Hematopoietic multipotent progenitor cell treated with erythropoietin and hydrocortisone succinate and interleukin-3 and kit ligand, for 17 days (in vitro differentiated cells): Measurements from ENCODE around the gene CNP.
A peak's percentile ranks its signal among the peaks of the same experiment; 100 is the strongest.
"Not testable (repeated sequence)": the region's sequence is repeated elsewhere in the genome, so short reads cannot be mapped to it uniquely, and the experiment has no call there.

Experiments
- DNase-seq: peaks from one replicate; pipeline ENCODE4 v3.0.0-alpha.2; 2015; ENCODE audit warnings: low spot score

CNP gene

GRCh38 chr17:41966463-41967140, at the start of gene CNP:
Gene CNP (plus strand): TSS chr17:41966795. CDS start chr17:41966885, 90 bp downstream.
- DNase-seq, result peak; percentile 62

GRCh38 chr17:41917192-41917591, 49.4 kb upstream of the CNP start:
- DNase-seq, result no peak

- peak; percentile 77 for DNase-seq
These were observed 48.8 kb upstream of the CNP start for GRCh38 chr17:41917679-41918313.

GRCh38 chr17:41918314-41919164, 48.1 kb upstream of the CNP start, which contains the start of gene ACLY:
Gene ACLY (minus strand): TSS chr17:41918951. CDS start chr17:41913873, 5,078 bp downstream.
- DNase-seq, result peak; percentile 99

GRCh38 chr17:41919165-41919817, 47.3 kb upstream of the CNP start:
- DNase-seq, result no peak

GRCh38 chr17:41919840-41920579, 46.6 kb upstream of the CNP start:
- DNase-seq, result no peak

GRCh38 chr17:41920580-41920955, 46.0 kb upstream of the CNP start:
- DNase-seq, result no peak

GRCh38 chr17:41925991-41926590, 40.5 kb upstream of the CNP start:
- DNase-seq, result no peak

- no peak for DNase-seq
These were observed 37.8 kb upstream of the CNP start for GRCh38 chr17:41928693-41929251.

- DNase-seq, result peak; percentile 97
These were observed 36.4 kb upstream of the CNP start, which contains the start of gene ODAD4 for GRCh38 chr17:41930009-41930832. Gene ODAD4 (plus strand): TSS chr17:41930617. CDS start chr17:41930724, 107 bp downstream.

- not testable (repeated sequence) for DNase-seq
These were observed 35.8 kb upstream of the CNP start for GRCh38 chr17:41930833-41931156.

GRCh38 chr17:41931715-41932114, 34.9 kb upstream of the CNP start:
- DNase-seq, result not testable (repeated sequence)

- no peak for DNase-seq
These were observed 33.7 kb upstream of the CNP start for GRCh38 chr17:41932816-41933389.

- DNase-seq, result no peak
These were observed 31.0 kb upstream of the CNP start for GRCh38 chr17:41935641-41936040.

- peak; percentile 89 for DNase-seq
These were observed 28.3 kb upstream of the CNP start for GRCh38 chr17:41937970-41938954.

GRCh38 chr17:41939044-41939692, 27.4 kb upstream of the CNP start:
- DNase-seq, result peak; percentile 42

- DNase-seq, result peak; percentile 62
These were observed 26.9 kb upstream of the CNP start for GRCh38 chr17:41939693-41940090.

GRCh38 chr17:41941168-41941567, 25.4 kb upstream of the CNP start:
- DNase-seq, result no peak
